Measurements from ENCODE around the gene GPSM1.

DNA sequence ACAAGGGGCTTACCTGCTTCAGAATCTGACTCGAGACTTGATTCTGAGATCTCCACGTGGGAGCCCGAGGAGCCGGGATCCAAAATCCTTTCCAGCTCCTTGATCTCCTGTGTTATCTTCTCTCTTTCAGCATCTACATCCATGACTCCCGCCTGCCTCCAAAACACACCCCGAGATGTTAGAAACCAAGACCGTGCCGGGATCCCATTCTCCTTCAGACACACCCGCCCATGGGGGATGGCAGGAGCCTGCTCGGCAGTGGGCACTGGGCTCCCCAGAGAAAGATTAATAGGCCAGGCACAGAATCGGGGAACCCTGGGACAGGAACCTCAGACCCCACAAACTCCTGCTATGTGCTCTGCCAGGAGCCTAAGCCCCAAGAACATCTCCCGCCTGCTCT, 70.9 kb downstream of the GPSM1 start:
- TF ChIP-seq, protein P1, sequence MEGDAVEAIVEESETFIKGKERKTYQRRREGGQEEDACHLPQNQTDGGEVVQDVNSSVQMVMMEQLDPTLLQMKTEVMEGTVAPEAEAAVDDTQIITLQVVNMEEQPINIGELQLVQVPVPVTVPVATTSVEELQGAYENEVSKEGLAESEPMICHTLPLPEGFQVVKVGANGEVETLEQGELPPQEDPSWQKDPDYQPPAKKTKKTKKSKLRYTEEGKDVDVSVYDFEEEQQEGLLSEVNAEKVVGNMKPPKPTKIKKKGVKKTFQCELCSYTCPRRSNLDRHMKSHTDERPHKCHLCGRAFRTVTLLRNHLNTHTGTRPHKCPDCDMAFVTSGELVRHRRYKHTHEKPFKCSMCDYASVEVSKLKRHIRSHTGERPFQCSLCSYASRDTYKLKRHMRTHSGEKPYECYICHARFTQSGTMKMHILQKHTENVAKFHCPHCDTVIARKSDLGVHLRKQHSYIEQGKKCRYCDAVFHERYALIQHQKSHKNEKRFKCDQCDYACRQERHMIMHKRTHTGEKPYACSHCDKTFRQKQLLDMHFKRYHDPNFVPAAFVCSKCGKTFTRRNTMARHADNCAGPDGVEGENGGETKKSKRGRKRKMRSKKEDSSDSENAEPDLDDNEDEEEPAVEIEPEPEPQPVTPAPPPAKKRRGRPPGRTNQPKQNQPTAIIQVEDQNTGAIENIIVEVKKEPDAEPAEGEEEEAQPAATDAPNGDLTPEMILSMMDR (IDR thresholded peaks at IDR 0.05 in 4 of 5, conservative IDR thresholded peaks at IDR 0.05 in 1 of 5), result no peak
- TF ChIP-seq POLR2A (IDR thresholded peaks at IDR 0.05), result no peak
